GM19328 (cell line): ENCODE results near the gene NAT16.
A peak's percentile ranks its signal among the peaks of the same experiment; 100 is the strongest.

ENCODE experiments used
- ATAC-seq: cut with Tn5 transposase; IDR thresholded peaks from one replicate; pipeline ENCODE4 v1.9.1; 2021; ENCODE audit warnings: mild to moderate bottlenecking, moderate library complexity; ENCODE audit not compliant: unreplicated experiment

NAT16 gene

DNA sequence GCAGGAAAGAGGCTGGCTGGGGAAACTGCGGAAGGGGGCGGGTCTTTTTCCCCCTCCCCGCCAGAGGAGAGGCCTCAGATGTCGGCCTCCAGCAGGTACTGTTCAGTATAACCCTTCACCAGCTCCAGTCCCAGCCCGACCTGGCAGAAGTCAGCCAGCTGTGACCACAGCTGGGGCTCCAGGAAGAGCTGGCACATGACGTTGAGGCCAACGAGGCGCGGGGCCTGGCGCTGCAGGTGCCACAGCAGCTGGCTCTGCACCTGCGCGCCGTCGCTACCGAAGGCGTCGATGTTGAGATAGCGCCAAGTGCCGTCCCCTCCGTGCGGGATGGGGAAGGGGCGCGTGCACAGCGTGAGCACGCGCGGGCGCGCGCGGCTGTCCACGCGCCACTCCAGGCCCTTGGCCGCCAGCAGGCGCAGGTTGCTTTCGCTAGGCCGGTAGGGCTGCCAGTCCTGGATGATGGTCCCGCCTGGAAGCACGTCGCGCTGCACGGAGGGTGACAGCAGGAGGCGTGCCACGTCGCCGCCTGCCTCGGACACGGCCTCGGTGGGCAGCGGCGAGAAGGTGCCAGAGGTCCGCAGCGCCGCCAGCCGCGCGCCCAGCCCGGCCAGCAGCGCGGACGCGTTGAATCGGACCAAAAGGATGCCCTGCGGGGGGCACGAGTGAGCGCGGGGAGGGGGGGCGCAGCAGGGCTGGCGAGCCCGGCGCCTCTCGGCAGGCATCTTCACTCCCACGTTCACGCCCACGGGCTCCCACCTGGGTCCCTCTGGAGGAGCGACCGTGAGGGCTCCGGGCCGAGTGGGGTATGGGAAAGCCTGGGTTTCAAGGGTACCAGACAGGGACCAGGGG lies 7.9 kb downstream of the NAT16 start:
- no peak for ATAC-seq

DNA sequence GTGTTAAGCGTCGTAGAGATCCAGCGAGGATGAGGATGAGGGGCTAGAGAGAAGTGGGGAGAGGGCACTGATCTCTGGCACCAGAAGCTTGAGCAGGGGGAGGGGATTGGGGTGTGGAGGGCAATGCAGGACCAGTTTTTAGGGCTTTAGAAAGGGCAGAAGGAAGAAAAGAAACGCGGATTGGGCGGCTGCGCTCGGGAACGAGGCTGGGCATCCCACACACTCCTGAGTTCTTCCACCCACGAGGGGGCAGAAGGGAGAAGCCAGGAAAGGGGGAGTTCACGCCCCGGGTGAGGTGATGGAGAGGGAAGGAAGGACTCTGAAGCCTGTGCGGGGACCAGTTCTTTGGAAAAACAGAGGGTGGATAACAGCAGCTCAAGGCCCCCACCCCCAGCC lies 8.7 kb downstream of the NAT16 start:
- ATAC-seq, result no peak

DNA sequence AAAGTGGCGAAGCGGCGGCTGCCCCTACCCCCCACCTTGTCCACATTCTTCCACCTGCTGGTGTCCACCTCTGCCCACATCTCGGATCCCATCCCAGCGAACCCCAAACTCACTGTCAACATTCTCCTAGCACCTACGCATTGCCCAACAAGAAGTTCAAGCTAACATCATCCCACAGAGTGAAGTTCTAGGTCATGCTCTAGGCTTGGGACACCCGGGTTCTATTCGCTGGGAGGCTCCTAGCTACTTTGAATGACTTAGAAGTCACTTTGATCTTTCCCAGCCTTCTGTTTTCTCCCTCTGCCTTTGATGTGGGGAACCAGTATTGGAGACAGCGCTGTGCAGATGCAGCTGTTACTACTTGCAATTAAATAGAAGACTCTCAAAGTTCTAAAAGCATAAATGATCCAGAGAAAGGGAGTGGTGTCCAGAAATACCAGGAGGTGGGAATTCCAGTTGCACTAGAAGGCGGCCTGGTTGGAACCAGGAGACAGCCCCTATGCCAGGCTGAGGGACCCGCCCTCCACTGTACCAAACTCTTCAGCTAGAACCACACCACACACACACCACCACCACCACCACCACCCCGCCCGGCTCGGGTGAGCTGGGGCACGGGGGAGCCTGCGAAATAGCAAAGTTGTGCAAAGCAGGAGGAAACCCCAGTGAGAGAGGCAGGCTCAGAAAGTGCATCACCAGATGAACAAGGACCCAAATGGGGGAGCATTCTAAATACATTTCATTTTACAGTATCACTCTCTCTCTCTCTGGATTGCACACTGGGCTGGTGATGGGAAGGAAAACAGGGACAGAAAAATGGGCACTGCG lies 9.3 kb downstream of the NAT16 start:
- ATAC-seq, result no peak

DNA sequence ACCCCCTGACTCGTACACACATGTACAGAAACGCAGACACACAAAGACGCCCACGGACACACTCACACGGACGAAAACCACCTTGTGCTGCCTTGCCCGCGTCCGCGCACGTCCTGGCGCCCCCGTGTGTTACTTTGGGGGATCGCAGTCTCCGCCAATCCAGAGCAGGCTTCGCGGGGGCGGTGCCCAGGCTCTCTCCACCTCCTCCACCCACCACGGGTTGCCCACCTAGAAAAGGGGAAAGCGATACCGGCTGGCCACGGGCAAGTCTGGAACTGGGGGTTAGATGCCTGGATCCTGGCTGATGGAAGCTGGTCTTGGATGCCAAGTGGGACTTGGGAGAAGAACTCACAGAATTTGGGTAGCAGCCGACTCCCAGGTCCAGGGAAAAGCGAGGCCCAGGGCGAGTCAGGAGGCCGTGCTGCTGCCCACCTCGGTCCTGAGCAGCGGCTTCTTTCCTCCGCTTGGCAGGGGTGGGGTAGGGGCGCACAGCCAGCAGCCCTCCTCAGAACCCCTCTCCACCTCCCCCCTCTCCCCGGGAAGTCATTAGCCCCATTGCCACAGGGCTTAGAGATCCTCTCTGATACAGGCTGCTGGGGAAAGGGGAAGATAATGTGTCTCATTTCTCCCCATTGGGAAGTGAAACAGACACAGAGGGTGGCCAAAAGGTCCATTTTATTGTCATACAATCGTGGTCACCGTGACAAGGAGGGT lies 10.1 kb downstream of the NAT16 start:
- ATAC-seq, result no peak

DNA sequence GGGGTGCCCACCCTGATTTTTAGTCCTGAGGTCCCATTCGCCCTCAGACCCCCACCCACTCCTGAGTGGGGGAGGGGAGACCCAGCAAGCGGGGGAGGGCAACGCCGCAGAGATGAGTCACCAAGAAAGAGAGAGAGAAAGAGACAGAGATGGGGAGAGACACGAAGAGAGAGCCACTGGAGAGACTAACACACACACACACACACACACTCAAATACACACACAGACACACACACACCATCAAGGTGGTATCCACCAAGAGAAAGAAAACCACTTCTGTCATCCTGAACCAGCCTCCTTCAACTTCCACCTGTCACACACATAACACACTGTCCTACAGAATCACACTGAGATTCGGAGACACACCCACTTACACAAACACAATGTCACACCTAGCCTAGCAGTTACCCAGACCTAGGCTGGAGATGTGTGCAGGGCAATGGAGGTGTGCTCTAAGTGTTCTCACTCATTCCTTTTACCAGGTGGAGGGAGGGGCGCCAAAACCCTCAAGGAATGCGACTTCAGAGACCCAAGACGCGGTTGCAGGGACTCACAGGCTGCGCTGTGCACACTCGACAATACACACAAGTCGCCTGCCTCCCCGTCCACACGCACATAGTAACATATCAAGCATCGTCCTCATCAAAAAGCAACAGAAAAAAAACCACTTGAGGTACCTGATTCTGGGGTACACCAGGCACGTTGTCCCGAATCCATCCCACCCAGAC lies 10.8 kb downstream of the NAT16 start:
- ATAC-seq, result no peak

DNA sequence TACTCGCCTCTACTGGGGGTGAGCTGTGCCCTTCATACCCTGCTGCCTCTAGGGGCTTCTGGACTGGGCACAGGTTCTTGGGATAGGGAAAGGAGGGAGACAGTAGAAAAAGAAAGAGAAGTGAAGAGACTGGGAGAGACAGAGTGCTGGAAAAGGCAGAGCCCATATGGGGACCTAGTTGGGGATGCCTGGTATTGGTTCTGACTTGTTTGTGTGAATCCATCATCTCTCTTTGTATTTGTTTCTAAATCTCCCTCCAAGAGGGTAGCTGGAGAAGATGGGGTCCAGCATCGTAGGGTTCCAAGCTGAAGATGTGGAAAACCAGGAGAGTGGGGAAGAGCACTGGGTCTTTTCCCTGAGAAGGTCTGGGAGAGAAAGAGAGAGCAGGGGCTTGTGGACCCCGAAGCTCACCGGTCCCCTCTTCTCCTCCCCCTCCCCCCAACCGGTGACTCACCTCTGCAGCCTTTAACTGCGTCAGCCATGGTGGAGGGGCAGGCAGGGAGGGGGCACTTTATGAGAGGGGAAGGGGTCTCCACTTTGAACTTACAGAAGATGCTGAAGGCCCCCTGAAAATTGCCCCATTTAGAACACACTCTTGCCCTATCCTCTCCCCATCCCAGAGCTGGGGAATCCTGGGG lies 11.6 kb downstream of the NAT16 start:
- ATAC-seq, result no peak

DNA sequence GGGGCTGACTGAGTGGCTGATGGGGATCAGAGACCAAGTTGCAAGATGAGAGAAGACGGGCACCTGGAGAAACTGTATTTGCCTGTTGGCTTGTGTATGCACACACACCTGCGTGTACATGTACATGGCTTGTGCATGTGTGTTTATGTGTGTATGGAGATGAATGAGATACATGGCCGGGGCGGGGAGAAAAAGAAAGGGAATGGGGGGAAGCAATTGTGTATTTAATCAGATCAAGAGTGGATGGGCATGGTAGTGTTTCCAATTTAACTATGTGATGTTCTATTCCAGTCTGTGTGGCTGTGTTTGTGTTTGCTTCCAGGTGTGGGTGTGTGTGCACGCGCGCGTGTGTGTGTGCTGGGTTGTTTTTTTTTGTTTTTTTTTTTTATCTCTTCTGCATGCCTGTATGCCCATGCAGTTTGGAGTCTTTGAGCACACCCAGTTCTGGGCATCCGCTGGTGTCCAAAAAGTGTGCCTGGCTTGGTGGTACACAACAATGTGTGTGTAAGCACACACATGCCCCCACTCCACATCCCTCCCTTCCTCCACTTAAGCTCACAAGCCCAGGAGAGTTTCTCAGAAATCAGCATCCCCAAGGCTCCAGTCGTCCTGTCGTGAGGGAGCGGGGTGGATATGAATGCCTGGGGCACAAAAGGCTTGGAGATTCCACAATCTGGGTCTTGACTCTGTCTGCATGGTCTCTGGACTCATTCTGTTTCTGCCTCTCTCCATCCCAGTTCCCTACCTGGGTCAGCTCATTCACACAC lies 12.3 kb downstream of the NAT16 start:
- no peak for ATAC-seq

DNA sequence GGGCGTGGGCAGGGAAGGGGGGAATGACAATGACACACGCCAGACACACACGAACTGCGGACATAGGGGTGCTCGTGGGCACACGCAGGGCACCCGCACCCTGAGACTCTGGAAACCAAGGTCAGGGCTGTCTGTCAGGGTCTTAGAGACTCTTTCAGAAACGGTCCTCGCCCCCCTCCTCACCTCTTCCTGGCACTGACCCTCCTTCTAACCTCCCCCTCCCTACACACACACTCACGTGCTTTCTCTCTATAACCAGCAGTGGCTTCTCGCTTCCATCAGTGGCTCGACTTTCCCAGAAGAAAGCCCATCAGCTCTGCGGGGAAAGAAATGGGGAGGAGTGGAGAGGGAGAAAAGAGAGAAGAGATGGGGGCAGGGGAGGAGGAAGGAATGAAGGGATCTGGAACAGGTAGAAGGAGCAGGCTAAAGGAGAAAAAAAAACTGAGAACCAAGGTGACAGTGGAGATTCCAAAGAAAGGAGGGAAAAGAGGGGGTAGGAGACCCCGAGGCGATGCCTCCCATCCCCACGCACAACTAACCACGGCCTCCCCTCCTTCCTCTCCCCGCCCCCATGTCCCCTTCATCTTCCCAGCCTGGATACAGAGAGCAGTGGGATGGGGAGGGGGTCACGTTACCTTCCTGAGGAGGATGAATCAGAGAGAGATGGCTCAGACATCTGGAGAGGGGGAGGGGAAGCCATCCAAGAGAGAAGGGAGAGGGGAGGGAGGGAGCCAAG lies 13.0 kb downstream of the NAT16 start:
- no peak for ATAC-seq

DNA sequence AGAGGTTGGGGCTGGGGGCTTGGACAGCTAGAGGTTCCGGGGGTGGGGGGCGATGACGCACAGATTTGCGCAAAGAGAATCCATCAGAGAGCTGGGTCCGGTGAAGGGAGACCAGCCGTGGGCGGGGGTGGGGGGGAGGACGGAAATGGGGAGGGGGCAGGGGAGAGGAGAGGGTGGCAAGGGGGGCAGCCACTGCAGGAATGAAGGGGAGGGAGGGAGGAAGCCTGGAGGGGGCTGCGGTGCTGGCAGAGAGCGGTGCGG lies 13.5 kb downstream of the NAT16 start:
- ATAC-seq, result no peak

DNA sequence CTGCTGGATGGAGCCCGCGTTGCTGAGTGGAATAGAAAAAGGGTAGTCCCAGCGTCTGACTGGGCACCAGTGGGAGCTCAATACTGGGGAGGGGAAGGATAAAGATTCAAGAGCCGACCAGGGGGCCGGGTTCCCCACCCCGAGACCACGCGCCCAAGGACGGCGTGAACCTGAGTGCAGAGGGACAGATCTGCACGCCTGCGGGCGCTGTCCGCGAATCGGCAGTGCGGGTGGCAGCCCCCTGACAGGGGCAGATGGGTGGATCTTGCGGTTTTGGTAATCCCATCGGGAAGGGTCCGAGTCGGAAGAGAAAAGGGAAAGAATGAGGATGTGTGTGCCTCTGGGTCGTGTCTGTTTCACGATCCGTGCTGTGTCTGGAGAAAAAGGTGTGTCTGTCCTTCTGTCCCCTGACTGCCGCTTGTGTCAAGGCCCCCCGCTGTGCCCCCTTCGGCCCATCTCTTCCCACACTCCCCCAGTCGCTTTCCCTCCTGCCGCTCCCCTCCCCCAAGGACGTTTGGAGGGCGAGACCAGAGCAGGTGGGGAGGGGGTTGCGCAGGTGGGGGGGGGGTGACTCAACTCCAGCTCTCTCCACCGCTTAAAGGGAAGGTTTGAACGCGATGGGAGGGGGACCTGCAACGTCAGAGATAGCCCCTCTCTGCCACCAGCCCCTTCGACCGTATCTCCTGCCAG lies 14.0 kb downstream of the NAT16 start:
- no peak for ATAC-seq

DNA sequence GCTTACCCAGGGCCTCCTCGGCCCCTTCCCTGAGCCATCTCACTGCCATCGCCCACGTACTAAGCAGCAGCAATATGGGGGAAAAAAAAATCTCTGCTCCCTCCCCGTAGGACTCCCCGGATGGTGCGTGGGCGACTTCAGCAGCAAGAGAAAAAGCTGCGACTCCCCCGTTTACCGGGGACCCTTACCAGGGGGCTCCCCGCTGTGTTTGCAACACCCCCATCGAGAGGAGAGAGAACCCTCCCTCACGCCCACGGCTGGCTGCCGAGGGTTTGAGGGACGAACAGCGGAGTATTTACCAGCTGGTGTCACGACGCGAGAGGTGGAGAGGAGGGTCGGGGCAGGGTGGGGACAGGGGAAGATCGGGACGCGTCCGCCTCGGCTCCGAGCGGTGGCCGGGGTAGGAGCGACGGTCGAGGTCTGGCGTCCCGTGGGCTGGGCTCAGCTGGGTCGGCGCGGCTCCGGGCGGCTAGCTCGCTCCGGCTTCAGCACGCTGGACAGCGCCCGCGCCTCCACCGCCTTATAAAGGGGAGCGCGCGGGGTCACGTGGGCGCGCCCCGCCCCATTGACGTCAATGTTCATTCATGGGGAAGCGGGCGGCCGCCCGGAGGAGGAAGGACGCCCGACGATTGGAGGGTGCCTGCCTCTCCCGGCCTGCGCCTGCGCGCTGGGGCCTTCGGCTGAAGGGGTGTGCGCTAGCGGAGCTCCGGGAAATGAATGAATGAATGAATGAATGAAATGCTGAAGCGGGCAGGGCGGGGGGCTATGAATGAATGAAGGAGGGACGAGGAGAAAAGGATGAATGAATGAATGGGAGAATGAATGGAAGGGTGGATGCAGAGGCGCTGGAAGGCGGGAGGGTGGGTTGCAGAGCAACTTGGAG lies 14.8 kb downstream of the NAT16 start, which contains the start of gene VGF:
Gene VGF (minus strand): TSS at position 495 of the 883 bp plus-strand sequence. CDS start 726 bp downstream, outside the sequence.
- peak; percentile 69 for ATAC-seq

DNA sequence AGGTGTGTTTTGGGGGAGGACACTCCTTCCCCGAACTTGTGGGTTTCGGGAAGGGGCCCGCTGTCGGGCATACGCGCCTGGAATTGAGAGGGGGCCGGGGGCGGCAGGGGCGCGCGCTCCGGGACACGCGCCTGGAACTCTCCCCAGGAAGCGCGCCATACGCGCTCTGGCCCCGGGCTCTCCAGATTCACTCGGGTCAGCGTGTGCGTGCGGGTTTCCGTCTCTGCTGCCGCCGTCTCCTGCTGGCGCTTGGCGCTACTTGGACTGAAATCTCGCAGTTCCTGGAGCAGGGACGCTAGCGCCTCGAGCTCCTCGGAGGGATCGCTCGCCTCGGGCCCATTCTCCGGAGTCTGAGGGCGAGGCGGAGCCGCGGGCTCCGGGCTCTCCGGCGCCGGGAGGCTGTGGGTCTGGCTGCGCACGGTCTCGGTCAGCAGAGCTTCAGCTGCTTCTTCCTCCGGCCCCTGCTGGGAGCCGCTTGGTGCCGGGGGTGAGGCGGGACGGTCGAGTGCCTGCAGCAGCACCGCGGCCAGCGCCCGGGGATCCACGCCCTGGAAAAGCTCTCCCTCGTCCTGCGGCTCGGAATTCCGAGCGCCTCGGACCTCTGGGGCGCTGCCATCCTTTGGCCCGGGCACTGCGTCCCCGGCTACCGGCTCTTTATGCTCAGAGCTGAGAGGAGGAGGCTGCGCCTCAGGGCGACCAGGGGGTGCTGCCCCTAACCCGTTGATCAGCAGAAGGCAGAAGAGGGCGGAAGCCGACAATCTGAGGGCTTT lies 15.8 kb downstream of the NAT16 start:
- ATAC-seq, result no peak

DNA sequence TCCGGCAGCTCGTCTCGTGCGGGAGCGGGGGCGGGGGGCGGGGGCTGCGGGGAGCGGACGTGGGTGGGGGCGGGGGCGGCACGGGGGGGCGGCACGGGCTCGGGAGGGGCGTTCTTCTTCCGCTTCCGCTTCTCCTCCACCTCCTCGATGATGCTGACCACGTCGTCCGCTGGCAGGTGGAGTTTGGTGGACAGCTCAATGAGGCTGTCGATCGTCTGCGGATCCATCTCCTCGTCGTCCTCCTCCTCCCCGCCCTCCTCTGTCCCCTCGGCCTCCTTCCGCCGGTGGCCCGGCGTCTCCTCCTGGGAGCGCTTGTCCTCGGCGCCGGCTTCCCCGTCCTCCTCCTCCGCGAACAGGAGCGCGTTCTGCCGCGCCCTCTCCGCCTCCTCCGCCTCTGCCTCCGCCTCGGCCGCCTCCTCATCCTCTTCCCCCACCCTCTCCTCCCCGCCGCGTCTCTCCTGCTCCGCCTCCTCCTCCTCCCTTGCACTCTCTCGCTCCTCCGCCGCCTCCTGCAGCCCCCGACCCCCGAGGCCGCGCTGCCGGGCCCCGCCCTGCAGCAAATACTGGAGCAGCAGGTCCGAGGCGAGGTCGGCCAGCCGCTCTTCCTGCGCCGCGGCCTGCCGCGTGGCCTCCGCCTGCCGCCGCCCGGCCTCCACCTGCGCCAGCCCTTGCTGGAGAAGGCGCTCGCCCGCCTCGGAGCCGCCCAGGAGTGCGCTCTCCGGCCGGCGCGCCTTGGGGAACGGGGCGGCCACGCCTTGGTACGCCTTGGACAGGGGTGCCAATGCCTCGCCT lies 16.6 kb downstream of the NAT16 start:
- ATAC-seq, result no peak

DNA sequence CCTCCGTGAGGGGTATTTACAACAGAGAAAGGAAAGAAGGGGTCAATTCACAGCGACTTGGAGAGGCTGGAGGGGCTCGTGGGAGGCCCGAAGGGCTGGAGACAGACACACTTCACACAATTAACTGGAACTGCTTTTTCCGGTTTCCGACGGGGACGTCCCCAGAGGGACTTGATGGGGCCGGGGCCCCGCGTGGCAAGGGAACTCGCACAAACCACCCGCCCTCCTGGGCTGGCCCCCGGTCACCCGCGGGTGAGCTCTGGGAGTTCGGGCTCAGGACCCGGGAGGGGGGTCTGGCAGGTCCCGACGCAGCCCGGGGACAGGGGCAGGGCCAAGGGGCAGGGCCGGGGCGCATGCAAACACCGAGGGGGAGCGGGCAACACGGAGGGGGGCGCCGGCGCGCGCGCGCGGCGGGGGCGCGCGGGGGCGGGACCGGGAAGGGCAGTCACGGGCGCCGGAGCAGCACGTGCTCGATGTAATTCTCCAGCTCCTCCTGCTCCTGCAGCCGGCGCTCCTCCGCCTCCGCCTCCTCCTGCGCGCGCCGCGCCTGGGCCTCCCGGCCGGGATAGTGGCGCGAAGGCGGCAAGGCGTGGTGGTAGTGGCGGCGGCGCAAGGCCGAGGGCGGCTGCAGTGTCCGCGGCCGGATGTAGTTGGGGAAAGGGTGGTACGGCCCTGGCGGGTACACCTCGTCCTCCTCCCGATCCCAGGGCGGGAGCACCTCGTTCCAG lies 17.4 kb downstream of the NAT16 start:
- no peak for ATAC-seq
